NCI-H1436 treated with DMSO at 0.1 percent for 48 hours (cell line): Measurements from ENCODE around the gene VPS11.
"Not testable (repeated sequence)": the region's sequence is repeated elsewhere in the genome, so short reads cannot be mapped to it uniquely, and the experiment has no call there.

Experiments
- DNase-seq: peaks from one replicate; lab custom pipeline; 2025; lab: John Stamatoyannopoulos, UW

VPS11 gene

DNA sequence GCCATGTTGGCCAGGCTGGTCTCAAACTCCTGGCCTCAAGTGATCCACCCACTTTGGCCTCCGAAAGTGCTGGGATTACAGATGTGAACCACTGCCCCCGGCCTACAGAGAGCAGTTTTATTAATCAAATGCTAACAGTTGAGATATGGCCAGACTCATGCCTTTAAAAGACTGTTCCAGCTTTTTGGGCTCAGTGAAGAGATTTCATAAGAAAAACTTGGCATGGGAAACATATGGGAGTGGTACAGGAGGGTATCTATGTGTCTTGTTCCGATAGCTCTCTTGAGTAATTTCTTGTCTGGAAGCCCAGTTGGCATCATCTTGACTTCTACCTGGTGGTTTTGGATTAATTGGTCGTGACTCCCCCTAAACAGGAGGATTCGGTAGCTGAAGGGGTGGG, 28.7 kb upstream of the VPS11 start:
- no peak for DNase-seq

- DNase-seq: not testable (repeated sequence)
These were observed 28.1 kb upstream of the VPS11 start for GRCh38 chr11:119039471-119039870.

DNA sequence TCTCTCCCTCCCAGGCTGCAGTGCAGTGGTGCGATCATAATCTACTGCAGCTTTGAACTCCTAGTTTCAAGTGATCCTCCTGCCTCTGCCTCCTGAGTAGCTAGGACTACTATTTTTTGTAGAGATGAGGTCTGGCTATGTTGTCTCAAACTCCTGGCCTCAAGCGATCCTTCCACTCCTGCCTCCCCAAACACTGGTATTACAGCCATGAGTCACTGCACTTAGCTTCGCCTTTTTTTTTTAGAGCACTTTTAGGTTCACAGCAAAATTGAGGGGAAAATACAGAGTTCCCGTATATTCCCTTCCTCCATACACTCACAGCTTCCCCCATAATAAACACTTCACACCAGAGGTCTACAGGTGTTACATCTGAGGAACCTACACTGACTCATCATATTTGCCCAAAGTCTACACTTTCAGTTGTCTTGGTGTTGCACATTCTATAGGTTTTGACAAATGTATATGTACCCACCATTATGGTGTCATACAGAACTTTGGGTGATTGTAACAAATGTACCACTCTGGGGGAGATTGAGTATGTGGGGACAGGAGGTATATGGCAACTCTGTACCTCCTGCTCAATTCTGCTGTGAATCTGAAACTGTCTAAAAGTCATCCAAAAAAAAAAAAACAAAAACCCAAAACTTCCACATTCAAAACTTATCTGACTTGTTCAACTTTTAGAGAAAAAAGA, 25.6 kb upstream of the VPS11 start:
- DNase-seq: no peak

DNA sequence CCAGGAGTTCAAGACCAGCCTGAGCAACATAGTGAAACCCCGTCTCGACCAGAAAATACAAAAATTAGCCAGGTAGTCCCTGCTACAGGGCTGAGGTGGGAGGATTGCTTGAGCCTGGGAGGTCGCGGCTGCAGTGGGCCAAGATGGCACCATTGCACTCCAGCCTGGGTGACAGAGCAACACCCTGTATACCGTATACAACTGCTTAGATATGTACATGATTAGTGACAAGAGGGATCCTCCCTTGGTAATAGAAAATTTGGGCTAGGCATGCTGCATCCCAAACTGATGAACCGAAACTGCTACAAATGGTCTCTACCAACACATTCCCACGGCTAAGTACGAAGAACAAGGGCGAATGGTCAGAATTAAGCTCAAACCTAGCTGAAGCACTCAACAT, 24.7 kb upstream of the VPS11 start:
- no peak for DNase-seq

DNA sequence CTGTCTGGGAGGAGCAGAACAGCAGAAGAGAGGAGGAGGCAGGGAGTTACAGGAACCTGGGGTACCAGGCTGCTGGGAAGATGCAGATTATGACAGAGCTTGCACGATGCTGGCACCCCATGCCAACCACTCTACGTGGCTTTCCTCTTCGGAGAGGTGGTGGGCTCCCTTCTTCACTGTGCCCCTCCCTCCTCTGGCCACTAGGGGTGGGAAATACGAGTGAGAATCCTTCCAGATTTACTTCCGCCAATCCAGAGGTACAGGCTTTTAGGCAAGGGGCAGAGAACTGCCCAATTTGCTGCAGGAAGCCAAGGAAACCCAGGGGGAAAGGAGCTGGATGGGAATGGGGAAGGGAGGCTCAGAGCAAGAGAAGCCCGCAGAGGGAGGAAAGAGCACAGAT, 22.9 kb upstream of the VPS11 start:
- no peak for DNase-seq

- DNase-seq: no peak
These were observed 21.1 kb upstream of the VPS11 start for GRCh38 chr11:119046489-119046888.

- DNase-seq: no peak
These were observed 20.4 kb upstream of the VPS11 start for GRCh38 chr11:119047205-119047604.

DNA sequence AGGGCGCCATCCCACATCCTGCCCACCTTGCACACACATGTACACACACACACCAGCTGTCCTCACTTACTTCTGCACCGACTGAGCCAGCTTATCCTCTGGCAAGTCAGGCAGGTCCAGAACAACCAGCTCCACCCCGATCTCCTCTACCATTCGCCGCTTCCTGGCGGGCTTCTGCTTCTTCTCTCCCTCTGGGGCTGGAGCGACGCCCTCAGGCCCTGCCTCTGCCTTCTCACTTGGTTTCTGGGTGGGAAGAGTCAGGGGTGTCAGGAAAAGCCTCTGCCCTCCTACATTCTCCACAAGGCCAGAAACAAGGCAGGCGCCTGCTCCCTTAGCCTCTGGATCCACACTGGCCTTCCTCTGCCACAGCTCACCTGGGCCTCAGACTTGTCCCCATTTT, 19.0 kb upstream of the VPS11 start:
- DNase-seq: no peak

DNA sequence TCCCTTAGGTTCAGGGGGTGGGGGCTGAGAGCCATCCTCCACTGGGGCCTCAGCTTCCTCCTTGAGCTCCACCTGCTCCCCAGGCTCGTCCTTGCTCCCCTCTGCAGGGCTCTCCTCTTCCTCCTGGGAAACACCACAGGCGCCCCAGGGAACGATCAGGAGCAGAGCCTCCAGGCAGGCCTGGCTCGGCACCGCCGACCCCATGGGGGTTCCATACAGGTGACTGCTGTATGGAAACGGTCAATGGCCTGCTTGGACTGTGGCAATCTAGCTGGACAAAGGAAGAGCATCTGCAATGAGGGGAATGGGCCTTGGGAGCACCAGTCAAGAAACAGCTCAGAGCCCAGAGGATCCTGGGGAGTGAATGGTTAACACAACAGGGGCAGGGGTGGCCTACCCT, 18.5 kb upstream of the VPS11 start:
- no peak for DNase-seq

DNA sequence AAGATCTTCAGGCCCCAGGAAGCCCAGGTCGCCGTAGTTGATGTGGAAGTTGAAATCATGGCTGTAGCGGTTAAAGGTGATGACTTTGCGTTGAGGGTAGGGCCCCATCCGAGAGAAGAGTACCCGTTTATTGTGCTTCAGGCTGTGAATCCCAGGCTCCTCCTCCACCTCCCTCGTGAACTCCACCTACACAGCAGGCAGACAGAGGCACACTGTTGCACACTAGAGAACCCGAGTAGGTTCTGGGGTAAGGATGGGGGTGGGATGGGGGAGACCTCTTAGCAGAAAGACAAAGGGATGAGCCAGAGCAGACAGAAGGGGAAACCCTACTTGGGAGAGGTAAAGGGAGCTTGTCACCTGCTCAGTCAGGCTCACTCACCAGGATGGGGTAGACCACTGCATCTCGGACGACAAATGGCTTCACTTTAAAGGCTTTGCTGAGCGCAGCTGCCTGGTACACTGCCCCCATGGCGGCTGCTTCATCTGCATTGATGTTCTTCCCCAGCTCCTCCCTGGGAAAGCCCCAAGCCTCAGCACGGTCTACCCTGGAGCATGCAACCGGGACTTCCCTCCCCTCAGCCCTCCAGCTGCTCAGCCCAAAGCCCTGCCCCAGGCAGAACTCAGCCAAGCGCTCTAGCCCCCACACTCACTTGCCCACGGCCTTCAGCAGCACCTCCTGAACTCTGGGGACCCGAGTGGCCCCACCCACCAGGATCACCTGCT, 16.0 kb upstream of the VPS11 start:
- DNase-seq: no peak

DNA sequence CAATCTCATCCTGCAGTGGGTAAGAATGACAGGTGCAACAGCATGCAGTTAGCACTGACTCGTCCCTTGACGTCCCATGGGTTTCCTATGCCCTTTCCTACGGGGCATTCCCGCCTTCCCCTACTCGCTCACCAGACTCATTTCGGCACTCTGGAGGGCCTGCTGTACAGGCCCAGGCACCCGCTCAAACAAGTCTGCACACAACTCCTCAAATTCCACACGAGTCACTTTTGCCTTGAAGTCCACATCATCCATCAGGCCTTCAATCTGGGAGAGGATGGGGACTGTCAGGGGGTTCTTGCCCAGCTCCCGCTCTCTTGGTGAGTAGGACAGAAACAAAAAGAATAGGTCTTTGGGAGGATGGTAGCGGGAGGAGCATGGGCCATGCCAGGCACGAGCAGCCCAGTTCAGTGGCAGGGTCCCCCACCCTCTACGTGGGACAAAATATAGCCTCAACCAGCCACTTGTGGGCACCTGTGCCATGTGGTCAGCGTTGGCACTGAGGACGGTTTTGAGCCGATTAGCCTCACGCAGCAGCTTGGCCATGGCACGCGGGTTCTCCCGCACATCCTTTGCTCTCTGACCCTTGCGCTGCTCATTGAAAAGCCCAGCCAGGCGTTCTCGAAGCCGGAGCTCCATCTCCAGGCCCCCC, 15.3 kb upstream of the VPS11 start:
- DNase-seq: no peak

GRCh38 chr11:119054418-119054817, 13.2 kb upstream of the VPS11 start:
- no peak for DNase-seq

GRCh38 chr11:119055901-119056300, 11.7 kb upstream of the VPS11 start:
- DNase-seq: no peak

DNA sequence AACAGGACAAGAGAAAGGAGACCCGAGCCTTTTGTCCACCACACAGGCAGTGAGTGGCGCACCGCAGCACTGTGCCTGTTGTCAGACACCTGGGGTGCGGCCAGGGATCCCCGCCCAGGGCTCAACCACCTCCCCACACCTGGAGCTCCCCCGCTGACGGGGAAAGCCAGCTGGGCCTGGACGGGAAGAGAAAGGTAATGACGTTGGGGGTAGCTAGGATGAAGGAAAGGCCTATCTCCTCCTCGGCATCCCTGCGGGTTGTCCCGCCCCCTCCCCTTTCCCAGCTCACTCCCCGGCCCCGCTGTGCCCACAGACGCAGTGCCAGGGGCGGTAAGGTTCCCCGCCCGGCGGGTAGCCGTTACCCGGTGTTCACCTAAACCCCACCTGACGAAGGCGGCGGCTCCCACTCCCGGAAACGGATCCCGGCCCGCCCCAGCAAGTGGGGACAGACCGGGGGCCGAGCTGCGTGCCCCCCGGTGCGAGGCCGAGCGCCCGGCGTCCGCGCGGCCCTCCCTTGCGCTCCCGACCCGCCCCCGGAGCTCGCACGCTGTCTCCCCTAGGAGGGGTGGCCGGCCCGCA, 11.1 kb upstream of the VPS11 start:
- DNase-seq: no peak

GRCh38 chr11:119057000-119057769, 10.4 kb upstream of the VPS11 start, which contains the start of gene HYOU1:
TSS of gene HYOU1 (minus strand) at chr11:119057205. CDS start at chr11:119056160, 1,045 bp downstream.
- DNase-seq: peak; percentile 72

DNA sequence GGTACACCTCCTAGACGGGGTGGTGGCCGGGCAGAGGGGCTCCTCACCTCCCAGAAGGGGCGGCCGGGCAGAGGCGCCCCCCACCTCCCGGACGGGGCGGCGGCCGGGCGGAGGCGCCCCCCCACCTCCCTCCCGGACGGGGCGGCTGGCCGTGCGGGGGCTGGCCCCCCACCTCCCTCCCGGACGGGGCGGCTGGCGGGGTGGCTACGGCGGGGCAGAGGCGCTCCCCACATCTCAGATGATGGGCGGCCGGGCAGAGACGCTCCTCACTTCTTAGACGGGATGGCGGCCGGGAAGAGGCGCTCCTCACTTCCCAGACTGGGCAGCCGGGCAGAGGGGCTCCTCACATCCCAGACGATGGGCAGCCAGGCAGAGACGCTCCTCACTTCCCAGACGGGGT, 8.5 kb upstream of the VPS11 start:
- DNase-seq: not testable (repeated sequence)

- no peak for DNase-seq
These were observed 6.4 kb upstream of the VPS11 start for GRCh38 chr11:119061256-119061655.

DNA sequence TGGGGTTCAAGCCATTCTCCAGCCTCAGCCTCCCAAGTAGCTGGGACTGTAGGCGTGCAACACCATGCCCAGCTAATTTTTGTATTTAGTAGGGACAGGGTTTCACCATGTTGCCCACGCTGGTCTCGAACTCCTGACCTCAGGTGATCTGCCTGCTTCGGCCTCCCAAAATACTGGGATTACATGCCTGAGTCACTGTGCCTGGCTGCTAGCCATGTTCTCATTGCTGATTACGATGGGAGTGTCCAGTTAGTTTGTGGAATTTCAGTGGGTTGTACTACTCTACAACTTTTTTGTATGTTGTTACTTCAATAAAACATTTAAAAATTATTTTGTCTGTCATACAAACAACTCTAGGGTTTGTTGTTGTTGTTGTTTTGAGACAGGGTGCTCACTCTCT, 4.8 kb upstream of the VPS11 start:
- no peak for DNase-seq

DNA sequence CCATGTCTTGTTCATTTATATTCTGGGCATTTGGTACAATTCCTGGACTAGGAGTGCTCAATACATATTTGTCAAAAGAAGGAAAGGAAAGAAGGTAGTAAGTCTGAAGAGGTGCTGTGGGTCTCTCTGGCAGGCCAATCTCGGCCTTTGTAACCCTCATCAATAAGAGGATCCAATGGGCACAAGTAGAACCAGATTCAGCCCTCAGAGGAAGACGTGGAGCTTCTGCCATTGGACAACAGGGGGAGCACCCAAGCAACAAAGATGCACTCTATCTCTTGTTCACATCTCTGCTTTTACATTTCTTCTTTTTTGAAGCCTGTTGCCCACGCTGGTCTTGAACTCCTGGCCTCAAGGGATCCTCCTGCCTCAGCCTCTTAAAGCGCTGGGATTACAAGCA, 2.2 kb upstream of the VPS11 start:
- no peak for DNase-seq

DNA sequence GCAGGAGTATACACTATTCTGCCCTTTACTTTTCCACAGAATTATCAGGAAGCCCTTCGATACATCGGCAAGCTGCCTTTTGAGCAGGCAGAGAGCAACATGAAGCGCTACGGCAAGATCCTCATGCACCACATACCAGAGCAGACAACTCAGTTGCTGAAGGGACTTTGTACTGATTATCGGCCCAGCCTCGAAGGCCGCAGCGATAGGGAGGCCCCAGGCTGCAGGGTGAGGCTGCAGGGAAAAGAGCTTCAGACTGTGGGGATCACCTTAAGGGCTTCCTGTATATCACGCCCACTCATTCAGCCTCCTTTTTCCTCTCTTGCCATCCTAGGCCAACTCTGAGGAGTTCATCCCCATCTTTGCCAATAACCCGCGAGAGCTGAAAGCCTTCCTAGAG, 10.2 kb downstream of the VPS11 start:
- no peak for DNase-seq

DNA sequence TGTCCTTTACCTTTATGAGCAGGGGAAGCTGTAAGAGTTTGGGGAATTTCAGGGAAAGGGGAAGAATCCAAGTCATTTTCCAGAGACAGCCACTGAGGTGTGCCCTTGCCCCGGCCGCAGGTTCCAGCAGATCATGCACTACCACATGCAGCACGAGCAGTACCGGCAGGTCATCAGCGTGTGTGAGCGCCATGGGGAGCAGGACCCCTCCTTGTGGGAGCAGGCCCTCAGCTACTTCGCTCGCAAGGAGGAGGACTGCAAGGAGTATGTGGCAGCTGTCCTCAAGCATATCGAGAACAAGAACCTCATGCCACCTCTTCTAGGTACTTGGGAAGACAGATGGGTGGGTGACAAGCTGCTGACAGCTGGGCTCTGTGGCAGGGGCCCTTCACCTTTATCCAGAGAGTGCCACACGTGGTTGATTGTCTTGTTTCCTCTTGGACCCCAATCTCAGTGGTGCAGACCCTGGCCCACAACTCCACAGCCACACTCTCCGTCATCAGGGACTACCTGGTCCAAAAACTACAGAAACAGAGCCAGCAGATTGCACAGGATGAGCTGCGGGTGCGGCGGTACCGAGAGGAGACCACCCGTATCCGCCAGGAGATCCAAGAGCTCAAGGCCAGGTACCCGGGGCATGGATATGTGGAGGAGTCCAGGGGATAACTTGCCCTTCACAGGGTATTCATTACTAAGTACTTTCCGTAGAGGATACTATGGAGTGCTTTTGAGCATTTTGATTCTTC, 11.2 kb downstream of the VPS11 start:
- DNase-seq: no peak
